CD4-positive, alpha-beta T cell treated with Interferon gamma for 1 hour (primary cell): ENCODE results near the gene AP1B1.

Experiments used
- DNase-seq: peaks from one replicate; pipeline ENCODE4 v3.0.0-alpha.2; 2020

The AP1B1 gene

GRCh38 chr22:29311464-29312217 lies 76.7 kb downstream of the AP1B1 start:
- no peak for DNase-seq

DNA sequence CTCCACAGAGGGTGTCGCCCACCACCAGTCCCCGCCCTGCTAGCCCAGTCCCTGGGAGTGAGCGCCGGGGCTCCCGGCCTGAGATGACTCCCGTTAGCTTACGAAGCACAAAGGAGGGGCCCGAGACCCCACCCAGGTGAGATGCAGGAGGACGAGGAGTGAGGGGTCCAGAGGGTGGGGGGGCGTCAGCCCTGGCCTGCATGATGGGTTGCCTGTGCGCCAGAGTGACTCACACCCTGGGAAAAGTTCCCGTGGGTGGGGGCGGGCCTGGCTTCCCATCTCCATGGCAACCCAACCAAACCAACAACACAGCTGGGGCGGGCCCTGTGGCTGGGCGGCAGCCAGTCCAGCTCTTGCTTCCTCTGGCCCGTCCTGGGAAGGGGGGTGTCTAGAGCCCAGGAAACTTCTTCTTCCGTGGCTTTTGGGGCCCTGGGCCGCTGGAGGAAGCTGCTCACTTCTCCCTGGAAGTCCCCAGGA lies 77.5 kb downstream of the AP1B1 start:
- peak; percentile 88 for DNase-seq

DNA sequence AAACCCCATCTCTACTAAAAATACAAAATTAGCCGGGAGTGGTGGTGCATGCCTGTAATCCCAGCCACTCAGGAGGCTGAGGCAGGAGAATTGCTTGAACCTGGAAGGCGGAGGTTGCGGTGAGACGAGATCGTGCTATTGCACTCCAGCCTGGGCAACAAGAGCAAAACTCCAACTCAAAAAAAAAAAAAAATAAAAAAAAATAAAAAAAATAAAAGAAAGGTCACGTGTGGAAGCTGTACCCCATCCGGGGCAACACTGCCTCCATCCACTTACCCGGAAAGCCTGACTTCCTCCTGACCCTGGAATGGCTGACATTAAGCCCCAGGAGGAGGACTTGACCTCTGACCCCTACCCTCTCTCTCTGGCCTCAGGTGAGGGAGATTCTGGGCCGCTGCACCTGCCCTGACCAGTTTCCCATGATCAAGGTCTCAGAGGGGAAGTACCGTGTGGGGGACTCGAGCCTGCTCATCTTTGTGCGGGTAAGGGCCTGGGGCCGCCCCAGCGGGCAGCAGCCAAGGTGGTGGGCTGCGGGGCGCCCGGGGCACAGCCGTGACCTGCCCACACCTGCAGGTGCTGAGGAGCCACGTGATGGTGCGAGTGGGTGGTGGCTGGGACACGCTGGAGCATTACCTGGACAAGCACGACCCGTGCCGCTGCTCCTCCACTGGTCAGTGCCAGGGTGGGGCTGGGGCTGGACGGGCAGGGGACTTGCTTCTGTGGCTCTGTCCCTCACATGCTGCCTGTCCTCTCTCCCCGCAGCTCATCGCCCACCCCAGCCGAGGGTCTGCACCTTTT lies 78.1 kb downstream of the AP1B1 start:
- DNase-seq = no peak

DNA sequence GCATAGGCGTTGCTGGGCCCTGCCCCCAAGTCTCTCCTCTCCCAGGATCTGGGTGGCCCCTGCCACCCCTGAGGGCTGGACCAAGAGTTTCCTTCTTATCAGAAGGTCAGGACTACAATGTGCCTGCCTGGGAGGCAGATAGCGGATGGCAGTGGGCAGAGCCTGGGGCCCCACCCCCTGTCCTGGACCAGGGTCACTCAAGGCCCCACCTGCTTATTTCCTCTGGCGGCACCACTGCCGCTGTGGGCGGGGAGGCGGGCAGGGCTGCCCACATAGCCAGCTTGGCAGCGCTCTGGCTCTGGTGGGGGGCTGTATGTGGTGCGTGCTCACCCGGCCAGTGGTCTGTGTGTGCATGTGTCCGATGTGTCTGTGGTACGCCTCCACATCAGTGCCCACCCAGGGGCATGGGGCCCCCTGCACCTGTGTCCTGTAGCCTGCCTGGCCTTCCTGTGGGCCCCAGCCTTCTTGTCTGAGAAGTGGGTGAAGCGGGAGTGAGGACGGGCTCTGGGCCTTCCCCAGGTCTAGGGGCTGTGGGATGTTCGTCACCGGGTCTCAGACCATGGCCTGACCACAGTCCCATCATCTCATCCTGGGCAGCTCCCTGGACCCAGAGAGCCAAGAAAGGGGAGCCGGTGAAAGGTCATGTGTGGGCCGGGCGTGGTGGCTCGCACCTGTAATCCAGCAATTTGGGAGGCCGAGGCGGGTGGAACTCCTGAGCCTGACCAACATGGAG lies 78.9 kb downstream of the AP1B1 start:
- DNase-seq = no peak

GRCh38 chr22:29308791-29309262 lies 79.5 kb downstream of the AP1B1 start:
- no peak for DNase-seq

GRCh38 chr22:29308148-29308790 lies 80.1 kb downstream of the AP1B1 start:
- DNase-seq = no peak

GRCh38 chr22:29307596-29308147 lies 80.7 kb downstream of the AP1B1 start:
- no peak for DNase-seq

- no peak for DNase-seq
Observed at GRCh38 chr22:29306835-29307595, 81.4 kb downstream of the AP1B1 start.

- peak; percentile 50 for DNase-seq
Observed at GRCh38 chr22:29306175-29306834, 82.1 kb downstream of the AP1B1 start, which contains the start of gene GAS2L1. GAS2L1 (plus strand) TSS chr22:29306650; CDS start chr22:29308106, 1,456 bp downstream.

DNA sequence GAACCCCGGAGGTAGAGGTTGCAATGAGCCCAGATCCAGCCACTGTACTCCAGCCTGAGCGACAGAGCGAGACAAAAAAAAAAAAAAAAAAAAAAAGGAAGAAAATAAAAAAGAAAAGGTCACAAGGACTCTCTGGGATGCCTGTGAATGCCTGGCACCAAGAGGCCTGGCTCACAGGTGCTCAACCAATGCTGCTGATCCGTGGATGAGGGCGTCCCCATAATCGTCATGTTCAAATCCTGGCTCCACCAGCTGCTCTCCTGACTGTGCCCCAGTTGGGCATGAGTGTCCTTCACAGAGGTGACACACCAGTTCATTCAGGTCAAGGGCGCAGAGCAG lies 82.6 kb downstream of the AP1B1 start:
- DNase-seq = no peak

- no peak for DNase-seq
Observed at GRCh38 chr22:29302681-29303465, 85.5 kb downstream of the AP1B1 start.

DNA sequence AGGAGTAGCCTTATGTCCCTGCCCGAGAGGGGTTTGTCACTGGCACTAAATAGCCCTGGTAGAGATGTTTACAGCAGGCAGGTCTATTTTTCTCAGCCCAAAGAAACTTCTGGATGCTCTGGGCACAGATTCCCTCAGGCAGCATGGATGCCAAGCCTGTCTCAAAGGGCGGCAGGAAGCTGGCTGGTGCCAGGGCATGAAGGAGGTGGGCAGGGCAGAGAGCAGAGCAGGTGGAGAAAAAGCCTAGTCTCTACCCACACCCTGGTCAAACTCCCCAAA lies 86.0 kb downstream of the AP1B1 start:
- DNase-seq = no peak

GRCh38 chr22:29301716-29302401 lies 86.5 kb downstream of the AP1B1 start:
- no peak for DNase-seq

DNA sequence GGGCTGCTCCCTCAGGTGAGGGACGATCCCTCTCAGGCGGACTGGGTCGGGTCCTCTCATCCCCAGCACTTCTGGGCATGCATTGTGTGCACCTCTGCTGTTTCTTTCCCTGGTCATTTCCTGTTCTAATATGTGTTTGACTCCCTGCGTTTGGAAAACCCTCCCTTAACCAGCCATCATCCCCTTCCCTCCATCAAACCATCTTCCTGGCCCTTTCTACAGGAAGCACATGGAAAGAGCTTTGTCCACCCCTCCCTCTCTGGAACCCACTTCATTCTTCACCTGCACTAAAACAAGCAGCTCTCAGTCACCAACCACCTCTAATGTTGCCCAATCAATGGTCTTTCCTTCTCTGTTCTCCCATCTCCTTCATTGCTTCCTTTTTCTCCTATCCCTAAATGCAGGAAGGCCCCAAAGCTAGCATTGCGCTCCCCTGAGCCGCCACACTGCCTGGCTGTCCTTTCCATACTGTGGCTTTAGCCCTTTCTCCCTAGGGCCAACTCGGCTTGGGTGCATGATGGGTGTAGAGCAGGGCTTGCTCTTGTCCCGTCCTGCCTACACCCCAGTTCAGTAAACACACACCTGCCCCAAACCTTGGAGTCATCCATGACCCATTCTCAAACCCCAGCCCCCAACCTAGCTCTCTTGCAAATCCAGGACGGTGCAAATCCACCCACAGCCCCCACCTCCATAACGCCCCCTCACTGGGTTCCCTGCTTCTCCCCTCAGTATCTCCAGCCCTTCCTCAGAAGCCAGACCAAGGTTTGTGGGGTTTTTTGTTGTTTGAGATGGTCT lies 87.4 kb downstream of the AP1B1 start:
- DNase-seq = no peak

GRCh38 chr22:29300467-29300806 lies 87.9 kb downstream of the AP1B1 start:
- DNase-seq = no peak

DNA sequence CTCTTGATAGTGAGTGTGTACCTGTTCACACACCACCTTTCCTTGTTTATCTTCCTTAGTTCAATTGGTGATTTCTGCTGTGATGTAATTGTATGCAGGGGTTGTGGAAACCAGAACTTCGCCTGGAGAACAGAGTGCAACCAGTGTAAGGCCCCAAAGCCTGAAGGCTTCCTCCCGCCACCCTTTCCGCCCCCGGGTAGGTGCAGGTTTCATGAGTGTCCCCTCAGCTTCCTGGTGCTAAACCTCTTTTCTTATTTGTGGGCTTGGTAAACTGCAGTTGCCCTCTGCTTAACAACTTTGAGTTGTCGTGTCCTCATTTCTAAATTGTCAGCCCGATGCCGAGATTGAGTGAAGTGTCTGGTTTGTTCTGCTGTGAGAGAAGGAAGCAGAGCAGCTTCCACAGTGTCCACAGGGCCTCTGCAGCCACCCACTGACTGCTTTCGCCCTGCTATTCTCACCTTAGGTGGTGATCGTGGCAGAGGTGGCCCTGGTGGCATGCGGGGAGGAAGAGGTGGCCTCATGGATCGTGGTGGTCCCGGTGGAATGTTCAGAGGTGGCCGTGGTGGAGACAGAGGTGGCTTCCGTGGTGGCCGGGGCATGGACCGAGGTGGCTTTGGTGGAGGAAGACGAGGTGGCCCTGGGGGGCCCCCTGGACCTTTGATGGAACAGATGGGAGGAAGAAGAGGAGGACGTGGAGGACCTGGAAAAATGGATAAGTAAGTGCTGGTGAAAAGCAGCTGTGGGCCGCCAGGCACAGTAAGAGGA lies 89.1 kb downstream of the AP1B1 start:
- DNase-seq = no peak

- DNase-seq = no peak
Observed at GRCh38 chr22:29298641-29299040, 89.7 kb downstream of the AP1B1 start.

GRCh38 chr22:29292379-29292778 lies 96.0 kb downstream of the AP1B1 start:
- no peak for DNase-seq
